Endothelial cell of umbilical vein (primary cell): ENCODE data around the gene TUBA3C. TPM values are rescaled to one million over a fixed set of nuclear protein-coding genes. Genes with fewer than 3 reads are reported as not detected.

Experiments used
- BruUV-seq: library from RNA; stranded (reverse); fragments of 400-500 nt; replicated peaks from 2 replicates; lab custom pipeline; 2021; lab: Mats Ljungman, UMichigan
- CTCF ChIA-PET: fragments of 300-600, 350-600 bp; sonication (Branson Sonifier 250); formaldehyde crosslinking; loops from one replicate; lab custom pipeline; 2021; ENCODE audit warnings: antibody characterized with exemption, inconsistent platforms; lab: Charles Lee
- POLR2A ChIA-PET: fragments of 300-600, 350-600 bp; sonication (Branson Sonifier 250); formaldehyde crosslinking; loops from one replicate; lab custom pipeline; 2021; ENCODE audit warnings: antibody characterized with exemption, inconsistent platforms; lab: Charles Lee
- DNase-seq: peaks from one replicate; pipeline ENCODE4 v3.0.0-alpha.2; 2011; ENCODE audit warnings: low read depth, low spot score
- FAIRE-seq: peaks from 2 replicates; lab custom pipeline; 2011; peaks lifted over from hg19 to GRCh38; lab: Jason Lieb, UNC
- H2AFZ ChIP-seq: 2 replicates; pipeline ENCODE4 v1.6.0; 2012; ENCODE audit warnings: low read depth, low read length, control low read depth, inconsistent platforms
- H3K27ac ChIP-seq: 2 replicates; pipeline ENCODE4 v1.5.1; 2011; ENCODE audit warnings: low read depth, mild to moderate bottlenecking, control low read depth, low read length, moderate library complexity; ENCODE audit not compliant: insufficient read depth
- H3K27me3 ChIP-seq, 2 experiments: 2 replicates each; pipeline versions ENCODE4 v1.6.0 to v1.6.1; 2011; ENCODE audit warnings: low read length in 2 of 2, mixed read lengths in 1 of 2; ENCODE audit not compliant: control insufficient read depth in 2 of 2, insufficient read depth in 2 of 2
- H3K36me3 ChIP-seq, 2 experiments: 2 replicates in 1 of 2; 3 replicates in 1 of 2; pipeline ENCODE4 v1.5.1; 2011; ENCODE audit warnings: low read length in 2 of 2, mild to moderate bottlenecking in 1 of 2, moderate library complexity in 1 of 2; ENCODE audit not compliant: control insufficient read depth in 2 of 2, insufficient read depth in 2 of 2; ENCODE audit errors: extremely low read depth in 1 of 2
- H3K4me1 ChIP-seq: 3 replicates; pipeline ENCODE4 v1.5.1; 2011; ENCODE audit warnings: mild to moderate bottlenecking, low read length; ENCODE audit not compliant: control insufficient read depth, insufficient read depth; ENCODE audit errors: extremely low read depth
- H3K4me2 ChIP-seq: 2 replicates; pipeline ENCODE4 v1.6.1; 2011; ENCODE audit warnings: low read length, control low read depth, mixed read lengths; ENCODE audit not compliant: insufficient read depth
- H3K4me3 ChIP-seq, 3 experiments: fragments of 200-600 bp in 1 of 3; sonication (generic), shearing (Covaris generic) in 1 of 3; replicated peaks in 1 of 3; 2 replicates each; pipeline ENCODE4 v1.5.1; 2011 to 2016; ENCODE audit warnings: control low read depth in 3 of 3, low read length in 3 of 3, mild to moderate bottlenecking in 2 of 3, inconsistent platforms in 1 of 3, low read depth in 1 of 3, moderate library complexity in 1 of 3; ENCODE audit not compliant: insufficient read depth in 1 of 3
- H3K79me2 ChIP-seq: 2 replicates; pipeline ENCODE4 v1.6.0; 2012; ENCODE audit warnings: low read length, inconsistent platforms; ENCODE audit not compliant: control insufficient read depth, insufficient read depth
- H3K9ac ChIP-seq: replicated peaks from 2 replicates; pipeline ENCODE3; 2011; ENCODE audit warnings: low read length, control low read depth; ENCODE audit not compliant: insufficient read depth; ENCODE audit errors: extremely low read depth
- H3K9me1 ChIP-seq: replicated peaks from 3 replicates; pipeline ENCODE4 v1.6.0; 2011; ENCODE audit warnings: mild to moderate bottlenecking, low read length; ENCODE audit not compliant: control insufficient read depth, insufficient read depth; ENCODE audit errors: extremely low read depth
- H3K9me3 ChIP-seq: replicated peaks from 2 replicates; pipeline ENCODE4 v1.5.1; 2012; ENCODE audit warnings: low read length, inconsistent platforms; ENCODE audit not compliant: control insufficient read depth, insufficient read depth
- H4K20me1 ChIP-seq: replicated peaks from 2 replicates; pipeline ENCODE3; 2011; ENCODE audit warnings: mild to moderate bottlenecking, low read length; ENCODE audit not compliant: control insufficient read depth, insufficient read depth; ENCODE audit errors: extremely low read depth
- CTCF ChIP-seq, 2 donors: IDR thresholded peaks; 1 replicate in 1 of 2; 2 replicates in 1 of 2; pipeline ENCODE4 v1.5.1; 2011; ENCODE audit warnings: low read length in 2 of 2, mild to moderate bottlenecking in 2 of 2, moderate library complexity in 2 of 2, control low read depth in 1 of 2, inconsistent platforms in 1 of 2, low read depth in 1 of 2; ENCODE audit not compliant: insufficient read depth in 1 of 2; ENCODE audit errors: extremely low read depth in 1 of 2
- EZH2 ChIP-seq: IDR thresholded peaks from 2 replicates; pipeline ENCODE4 v1.6.1; 2012; ENCODE audit warnings: borderline replicate concordance, low read depth, mild to moderate bottlenecking, moderate library complexity, low read length, inconsistent platforms; ENCODE audit not compliant: severe bottlenecking
- GATA2 ChIP-seq: IDR thresholded peaks from 2 replicates; pipeline ENCODE4 v1.7.0; 2011; ENCODE audit warnings: low read depth, mild to moderate bottlenecking, moderate library complexity, mixed read lengths, low read length; ENCODE audit not compliant: insufficient read length, insufficient read depth
- JUN ChIP-seq: IDR thresholded peaks from 2 replicates; pipeline ENCODE4 v1.6.1; 2011; ENCODE audit warnings: borderline replicate concordance, low read depth; ENCODE audit not compliant: insufficient read length, insufficient read depth
- POLR2A ChIP-seq: IDR thresholded peaks from 2 replicates; pipeline ENCODE4 v1.6.1; 2012; ENCODE audit warnings: low read depth, mild to moderate bottlenecking, control low read depth, low read length
- POLR2AphosphoS5 ChIP-seq: IDR thresholded peaks from 2 replicates; pipeline ENCODE4 v1.6.1; 2012; ENCODE audit warnings: low read depth, mild to moderate bottlenecking, control low read depth, low read length, moderate library complexity; ENCODE audit not compliant: insufficient read depth
- dilution Hi-C: fragments of 300-500 bp; cut with MboI; formaldehyde crosslinking; loops from one replicate; pipeline ENCODE4 v1.15.0; 2019; ENCODE audit warnings: low sequenced_read_pairs; ENCODE audit not compliant: extremely low pct_ligation_motif_present
- intact Hi-C: fragments of 100-400 bp; cut with micrococcal nuclease; formaldehyde crosslinking; loops from one replicate; pipeline ENCODE4 v1.10.0; 2022
- polyA plus RNA-seq, 4 experiments: library from polyadenylated mRNA; depleted of rRNA in 3 of 4; stranded (reverse) in 3 of 4; unstranded in 1 of 4; fragments of >200 nt; gene quantifications; 2 replicates each; pipeline versions ENCODE4 v1.2.1 to v1.2.3, GENCODE V29; 2011 to 2012; ENCODE audit warnings: missing spikeins in 1 of 4
- total RNA-seq: library from RNA; stranded (reverse); gene quantifications from 2 replicates; pipeline ENCODE4 v1.2.3, GENCODE V29; 2021

TUBA3C gene
- total and polyA plus RNA-seq, 2 donors (not counting 3 experiments of a cell fraction or from before 2014, with no cell fraction given), result not detected

GRCh38 chr13:19157461-19157860 is 24.2 kb downstream of the TUBA3C start:
- Histone ChIP-seq H3K36me3 (no peaks in the 10 kb centered on the region), H3K27me3 (no peaks in the 10 kb centered on the region), H3K4me3 (no peak overlapping the region), H3K79me2 (no peaks in the 10 kb centered on the region), H2AFZ (no peak overlapping the region), H3K27ac (no peak overlapping the region), H3K4me2 (no peak overlapping the region), H3K9ac (no peak overlapping the region), H4K20me1 (no peaks in the 10 kb centered on the region), H3K9me3 (peaks cover 16% of the 10 kb centered on the region), H3K9me1 (no peaks in the 10 kb centered on the region), H3K4me1 (no peaks in the 10 kb centered on the region)
- no peak for TF ChIP-seq EZH2
- no peak for TF ChIP-seq CTCF (IDR thresholded peaks at IDR 0.05; ENCODE audit: extremely low read depth in 1 of 2, insufficient read depth in 1 of 2, low read depth in 1 of 2, low read length in 2 of 2)
- no peak for TF ChIP-seq POLR2A
- no peak for TF ChIP-seq JUN
- no peak for TF ChIP-seq POLR2AphosphoS5
- TF ChIP-seq GATA2, result no peak
- ChIA-PET POLR2A (no interaction called here), CTCF (no interaction called here)
- no TSS peak for BruUV-seq
- no peak for FAIRE-seq
- dilution Hi-C loops, result no loop called here
- no peak for DNase-seq
- intact Hi-C loops, result no loop called here
